GM18951 (cell line): ENCODE data around the gene EMD.

Experiments used
- POLR2A ChIP-seq: IDR thresholded peaks from 4 replicates; pipeline ENCODE4 v1.6.1; 2011; ENCODE audit warnings: mild to moderate bottlenecking; ENCODE audit not compliant: insufficient read length, insufficient read depth; ENCODE audit errors: extremely low read depth
- in situ Hi-C: fragments of 300-500 bp; cut with MboI; formaldehyde crosslinking; loops from one replicate; pipeline ENCODE4 v1.12.0; 2022; ENCODE audit warnings: low sequenced_read_pairs, mixed read lengths, inconsistent platforms; ENCODE audit not compliant: unreplicated experiment

Gene EMD

GRCh38 chrX:154351183-154352011, 27.7 kb upstream of the EMD start:
- in situ Hi-C loops: no loop called here
- TF ChIP-seq POLR2A: no peak

- in situ Hi-C loops: no loop called here
- TF ChIP-seq POLR2A: no peak
These were observed 27.1 kb upstream of the EMD start for GRCh38 chrX:154352012-154352401.

GRCh38 chrX:154352466-154352865, 26.6 kb upstream of the EMD start:
- TF ChIP-seq POLR2A: peak; percentile 13
- in situ Hi-C loops: no loop called here

GRCh38 chrX:154353172-154353843, 25.8 kb upstream of the EMD start:
- TF ChIP-seq POLR2A: no peak
- in situ Hi-C loops: no loop called here

- no peak for TF ChIP-seq POLR2A
- in situ Hi-C loops: no loop called here
These were observed 25.1 kb upstream of the EMD start for GRCh38 chrX:154354013-154354412.

GRCh38 chrX:154354516-154354915, 24.6 kb upstream of the EMD start:
- TF ChIP-seq POLR2A: no peak
- in situ Hi-C loops: no loop called here

- peak; percentile 1 for TF ChIP-seq POLR2A
- in situ Hi-C loops: no loop called here
These were observed 23.9 kb upstream of the EMD start for GRCh38 chrX:154355094-154355775.

- TF ChIP-seq POLR2A: no peak
- in situ Hi-C loops: no loop called here
These were observed 23.3 kb upstream of the EMD start for GRCh38 chrX:154355776-154356140.

GRCh38 chrX:154356596-154356995, 22.5 kb upstream of the EMD start:
- in situ Hi-C loops: no loop called here
- no peak for TF ChIP-seq POLR2A

GRCh38 chrX:154357205-154357604, 21.9 kb upstream of the EMD start:
- TF ChIP-seq POLR2A: no peak
- in situ Hi-C loops: no loop called here

- in situ Hi-C loops: no loop called here
- TF ChIP-seq POLR2A: no peak
These were observed 21.1 kb upstream of the EMD start for GRCh38 chrX:154358011-154358410.

GRCh38 chrX:154358829-154359228, 20.3 kb upstream of the EMD start:
- TF ChIP-seq POLR2A: no peak
- in situ Hi-C loops: no loop called here

GRCh38 chrX:154359362-154360154, 19.5 kb upstream of the EMD start:
- in situ Hi-C loops: no loop called here
- no peak for TF ChIP-seq POLR2A

- no peak for TF ChIP-seq POLR2A
- in situ Hi-C loops: no loop called here
These were observed 18.9 kb upstream of the EMD start for GRCh38 chrX:154360155-154360713.
